Measurements from ENCODE around the gene AIFM3. TPM values are rescaled to one million over a fixed set of nuclear protein-coding genes. Genes with fewer than 3 reads are reported as not detected.

Gene AIFM3
- total and polyA plus RNA-seq, 2 of the 13 experiments (the other 11 are each of a cell fraction or from before 2014, with no cell fraction given): 9.0 to 15.3 TPM

- TF ChIP-seq ZNF687 (CRISPR knock-in tag; IDR thresholded peaks at IDR 0.05) (peak; percentile 87), ZSCAN12 (CRISPR knock-in tag; IDR thresholded peaks at IDR 0.05) (no peak), ZNF44 (CRISPR knock-in tag; IDR thresholded peaks at IDR 0.05) (0 out of 2 replicates have a peak, but pooled peaks have one; percentile 6), HNF4G (IDR thresholded peaks at IDR 0.05; ENCODE audit: borderline replicate concordance, low read depth, low read length) (peak; percentile 50; the same call in 1 of the 2 replicates), HNF4G (CRISPR knock-in tag; IDR thresholded peaks at IDR 0.05; ENCODE audit: borderline replicate concordance, low read depth) (no peak), PPARG (CRISPR knock-in tag; conservative IDR thresholded peaks at IDR 0.05) (no peak), ZNF792 (CRISPR knock-in tag; IDR thresholded peaks at IDR 0.05) (no peak), RBFOX2 (IDR thresholded peaks at IDR 0.05; ENCODE audit: low read depth, low read length) (no peak; the same call in 1 of the 2 replicates), MBNL3 (CRISPR knock-in tag; conservative IDR thresholded peaks at IDR 0.05) (no peak), RARA (CRISPR knock-in tag; IDR thresholded peaks at IDR 0.05) (peak; percentile 71), ZNF558 (CRISPR knock-in tag; IDR thresholded peaks at IDR 0.05; ENCODE audit: borderline replicate concordance) (no peak), SSRP1 (CRISPR knock-in tag; IDR thresholded peaks at IDR 0.05) (no peak; the same call in 1 of the 2 replicates), XBP1 (CRISPR knock-in tag; IDR thresholded peaks at IDR 0.05) (no peak)
- TF ChIP-seq, protein P1, sequence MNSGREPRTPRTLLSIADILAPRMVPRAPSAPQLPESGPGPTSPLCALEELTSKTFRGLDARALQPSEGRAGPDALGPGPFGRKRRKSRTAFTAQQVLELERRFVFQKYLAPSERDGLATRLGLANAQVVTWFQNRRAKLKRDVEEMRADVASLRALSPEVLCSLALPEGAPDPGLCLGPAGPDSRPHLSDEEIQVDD (CRISPR knock-in tag; IDR thresholded peaks at IDR 0.05; ENCODE audit: borderline replicate concordance): no peak
- TF ChIP-seq, protein P2, sequence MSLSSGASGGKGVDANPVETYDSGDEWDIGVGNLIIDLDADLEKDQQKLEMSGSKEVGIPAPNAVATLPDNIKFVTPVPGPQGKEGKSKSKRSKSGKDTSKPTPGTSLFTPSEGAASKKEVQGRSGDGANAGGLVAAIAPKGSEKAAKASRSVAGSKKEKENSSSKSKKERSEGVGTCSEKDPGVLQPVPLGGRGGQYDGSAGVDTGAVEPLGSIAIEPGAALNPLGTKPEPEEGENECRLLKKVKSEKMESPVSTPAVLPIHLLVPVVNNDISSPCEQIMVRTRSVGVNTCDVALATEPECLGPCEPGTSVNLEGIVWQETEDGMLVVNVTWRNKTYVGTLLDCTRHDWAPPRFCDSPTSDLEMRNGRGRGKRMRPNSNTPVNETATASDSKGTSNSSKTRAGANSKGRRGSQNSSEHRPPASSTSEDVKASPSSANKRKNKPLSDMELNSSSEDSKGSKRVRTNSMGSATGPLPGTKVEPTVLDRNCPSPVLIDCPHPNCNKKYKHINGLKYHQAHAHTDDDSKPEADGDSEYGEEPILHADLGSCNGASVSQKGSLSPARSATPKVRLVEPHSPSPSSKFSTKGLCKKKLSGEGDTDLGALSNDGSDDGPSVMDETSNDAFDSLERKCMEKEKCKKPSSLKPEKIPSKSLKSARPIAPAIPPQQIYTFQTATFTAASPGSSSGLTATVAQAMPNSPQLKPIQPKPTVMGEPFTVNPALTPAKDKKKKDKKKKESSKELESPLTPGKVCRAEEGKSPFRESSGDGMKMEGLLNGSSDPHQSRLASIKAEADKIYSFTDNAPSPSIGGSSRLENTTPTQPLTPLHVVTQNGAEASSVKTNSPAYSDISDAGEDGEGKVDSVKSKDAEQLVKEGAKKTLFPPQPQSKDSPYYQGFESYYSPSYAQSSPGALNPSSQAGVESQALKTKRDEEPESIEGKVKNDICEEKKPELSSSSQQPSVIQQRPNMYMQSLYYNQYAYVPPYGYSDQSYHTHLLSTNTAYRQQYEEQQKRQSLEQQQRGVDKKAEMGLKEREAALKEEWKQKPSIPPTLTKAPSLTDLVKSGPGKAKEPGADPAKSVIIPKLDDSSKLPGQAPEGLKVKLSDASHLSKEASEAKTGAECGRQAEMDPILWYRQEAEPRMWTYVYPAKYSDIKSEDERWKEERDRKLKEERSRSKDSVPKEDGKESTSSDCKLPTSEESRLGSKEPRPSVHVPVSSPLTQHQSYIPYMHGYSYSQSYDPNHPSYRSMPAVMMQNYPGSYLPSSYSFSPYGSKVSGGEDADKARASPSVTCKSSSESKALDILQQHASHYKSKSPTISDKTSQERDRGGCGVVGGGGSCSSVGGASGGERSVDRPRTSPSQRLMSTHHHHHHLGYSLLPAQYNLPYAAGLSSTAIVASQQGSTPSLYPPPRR (CRISPR knock-in tag; IDR thresholded peaks at IDR 0.05; ENCODE audit: borderline replicate concordance): peak; percentile 29; the same call in 1 of the 2 replicates
- TF ChIP-seq, protein P3, sequence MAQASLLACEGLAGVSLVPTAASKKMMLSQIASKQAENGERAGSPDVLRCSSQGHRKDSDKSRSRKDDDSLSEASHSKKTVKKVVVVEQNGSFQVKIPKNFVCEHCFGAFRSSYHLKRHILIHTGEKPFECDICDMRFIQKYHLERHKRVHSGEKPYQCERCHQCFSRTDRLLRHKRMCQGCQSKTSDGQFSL (CRISPR knock-in tag; IDR thresholded peaks at IDR 0.05): no peak
- TF ChIP-seq, protein P4, sequence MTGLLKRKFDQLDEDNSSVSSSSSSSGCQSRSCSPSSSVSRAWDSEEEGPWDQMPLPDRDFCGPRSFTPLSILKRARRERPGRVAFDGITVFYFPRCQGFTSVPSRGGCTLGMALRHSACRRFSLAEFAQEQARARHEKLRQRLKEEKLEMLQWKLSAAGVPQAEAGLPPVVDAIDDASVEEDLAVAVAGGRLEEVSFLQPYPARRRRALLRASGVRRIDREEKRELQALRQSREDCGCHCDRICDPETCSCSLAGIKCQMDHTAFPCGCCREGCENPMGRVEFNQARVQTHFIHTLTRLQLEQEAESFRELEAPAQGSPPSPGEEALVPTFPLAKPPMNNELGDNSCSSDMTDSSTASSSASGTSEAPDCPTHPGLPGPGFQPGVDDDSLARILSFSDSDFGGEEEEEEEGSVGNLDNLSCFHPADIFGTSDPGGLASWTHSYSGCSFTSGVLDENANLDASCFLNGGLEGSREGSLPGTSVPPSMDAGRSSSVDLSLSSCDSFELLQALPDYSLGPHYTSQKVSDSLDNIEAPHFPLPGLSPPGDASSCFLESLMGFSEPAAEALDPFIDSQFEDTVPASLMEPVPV (CRISPR knock-in tag; IDR thresholded peaks at IDR 0.05): no peak
Observed at GRCh38 chr22:20951932-20952380, 15.1 kb upstream of the AIFM3 start (continued).
